Endothelial cell of umbilical vein (primary cell): ENCODE measurements around the gene POLE. TPM values are rescaled to one million over a fixed set of nuclear protein-coding genes. Genes with fewer than 3 reads are reported as not detected.

Experiments
- BruUV-seq: library from RNA; stranded (reverse); fragments of 400-500 nt; replicated peaks from 2 replicates; lab custom pipeline; 2021; lab: Mats Ljungman, UMichigan
- CTCF ChIA-PET: fragments of 300-600, 350-600 bp; sonication (Branson Sonifier 250); formaldehyde crosslinking; loops from one replicate; lab custom pipeline; 2021; ENCODE audit warnings: antibody characterized with exemption, inconsistent platforms; lab: Charles Lee
- POLR2A ChIA-PET: fragments of 300-600, 350-600 bp; sonication (Branson Sonifier 250); formaldehyde crosslinking; loops from one replicate; lab custom pipeline; 2021; ENCODE audit warnings: antibody characterized with exemption, inconsistent platforms; lab: Charles Lee
- DNase-seq: peaks from one replicate; pipeline ENCODE4 v3.0.0-alpha.2; 2011; ENCODE audit warnings: low read depth, low spot score
- FAIRE-seq: peaks from 2 replicates; lab custom pipeline; 2011; peaks lifted over from hg19 to GRCh38; lab: Jason Lieb, UNC
- H2AFZ ChIP-seq: 2 replicates; pipeline ENCODE4 v1.6.0; 2012; ENCODE audit warnings: low read depth, low read length, control low read depth, inconsistent platforms
- H3K27ac ChIP-seq: 2 replicates; pipeline ENCODE4 v1.5.1; 2011; ENCODE audit warnings: low read depth, mild to moderate bottlenecking, control low read depth, low read length, moderate library complexity; ENCODE audit not compliant: insufficient read depth
- H3K27me3 ChIP-seq, 2 experiments: 2 replicates each; pipeline versions ENCODE4 v1.6.0 to v1.6.1; 2011; ENCODE audit warnings: low read length in 2 of 2, mixed read lengths in 1 of 2; ENCODE audit not compliant: control insufficient read depth in 2 of 2, insufficient read depth in 2 of 2
- H3K36me3 ChIP-seq, 2 experiments: 2 replicates in 1 of 2; 3 replicates in 1 of 2; pipeline ENCODE4 v1.5.1; 2011; ENCODE audit warnings: low read length in 2 of 2, mild to moderate bottlenecking in 1 of 2, moderate library complexity in 1 of 2; ENCODE audit not compliant: control insufficient read depth in 2 of 2, insufficient read depth in 2 of 2; ENCODE audit errors: extremely low read depth in 1 of 2
- H3K4me1 ChIP-seq: 3 replicates; pipeline ENCODE4 v1.5.1; 2011; ENCODE audit warnings: mild to moderate bottlenecking, low read length; ENCODE audit not compliant: control insufficient read depth, insufficient read depth; ENCODE audit errors: extremely low read depth
- H3K4me2 ChIP-seq: 2 replicates; pipeline ENCODE4 v1.6.1; 2011; ENCODE audit warnings: low read length, control low read depth, mixed read lengths; ENCODE audit not compliant: insufficient read depth
- H3K4me3 ChIP-seq, 3 experiments: fragments of 200-600 bp in 1 of 3; sonication (generic), shearing (Covaris generic) in 1 of 3; replicated peaks in 1 of 3; 2 replicates each; pipeline ENCODE4 v1.5.1; 2011 to 2016; ENCODE audit warnings: control low read depth in 3 of 3, low read length in 3 of 3, mild to moderate bottlenecking in 2 of 3, inconsistent platforms in 1 of 3, low read depth in 1 of 3, moderate library complexity in 1 of 3; ENCODE audit not compliant: insufficient read depth in 1 of 3
- H3K79me2 ChIP-seq: 2 replicates; pipeline ENCODE4 v1.6.0; 2012; ENCODE audit warnings: low read length, inconsistent platforms; ENCODE audit not compliant: control insufficient read depth, insufficient read depth
- H3K9ac ChIP-seq: replicated peaks from 2 replicates; pipeline ENCODE3; 2011; ENCODE audit warnings: low read length, control low read depth; ENCODE audit not compliant: insufficient read depth; ENCODE audit errors: extremely low read depth
- H3K9me1 ChIP-seq: replicated peaks from 3 replicates; pipeline ENCODE4 v1.6.0; 2011; ENCODE audit warnings: mild to moderate bottlenecking, low read length; ENCODE audit not compliant: control insufficient read depth, insufficient read depth; ENCODE audit errors: extremely low read depth
- H3K9me3 ChIP-seq: replicated peaks from 2 replicates; pipeline ENCODE4 v1.5.1; 2012; ENCODE audit warnings: low read length, inconsistent platforms; ENCODE audit not compliant: control insufficient read depth, insufficient read depth
- H4K20me1 ChIP-seq: replicated peaks from 2 replicates; pipeline ENCODE3; 2011; ENCODE audit warnings: mild to moderate bottlenecking, low read length; ENCODE audit not compliant: control insufficient read depth, insufficient read depth; ENCODE audit errors: extremely low read depth
- CTCF ChIP-seq, 2 donors: IDR thresholded peaks; 1 replicate in 1 of 2; 2 replicates in 1 of 2; pipeline ENCODE4 v1.5.1; 2011; ENCODE audit warnings: low read length in 2 of 2, mild to moderate bottlenecking in 2 of 2, moderate library complexity in 2 of 2, control low read depth in 1 of 2, inconsistent platforms in 1 of 2, low read depth in 1 of 2; ENCODE audit not compliant: insufficient read depth in 1 of 2; ENCODE audit errors: extremely low read depth in 1 of 2
- EZH2 ChIP-seq: IDR thresholded peaks from 2 replicates; pipeline ENCODE4 v1.6.1; 2012; ENCODE audit warnings: borderline replicate concordance, low read depth, mild to moderate bottlenecking, moderate library complexity, low read length, inconsistent platforms; ENCODE audit not compliant: severe bottlenecking
- FOS ChIP-seq: IDR thresholded peaks from 2 replicates; pipeline ENCODE4 v1.6.1; 2011; ENCODE audit warnings: mild to moderate bottlenecking, low read length, moderate library complexity, borderline replicate concordance; ENCODE audit not compliant: insufficient read depth
- GATA2 ChIP-seq: IDR thresholded peaks from 2 replicates; pipeline ENCODE4 v1.7.0; 2011; ENCODE audit warnings: low read depth, mild to moderate bottlenecking, moderate library complexity, mixed read lengths, low read length; ENCODE audit not compliant: insufficient read length, insufficient read depth
- JUN ChIP-seq: IDR thresholded peaks from 2 replicates; pipeline ENCODE4 v1.6.1; 2011; ENCODE audit warnings: borderline replicate concordance, low read depth; ENCODE audit not compliant: insufficient read length, insufficient read depth
- MYC ChIP-seq: IDR thresholded peaks from one replicate; pipeline ENCODE4 v1.6.1; 2011; ENCODE audit warnings: mild to moderate bottlenecking, low read depth, low read length
- POLR2A ChIP-seq: IDR thresholded peaks from 2 replicates; pipeline ENCODE4 v1.6.1; 2012; ENCODE audit warnings: low read depth, mild to moderate bottlenecking, control low read depth, low read length
- POLR2AphosphoS5 ChIP-seq: IDR thresholded peaks from 2 replicates; pipeline ENCODE4 v1.6.1; 2012; ENCODE audit warnings: low read depth, mild to moderate bottlenecking, control low read depth, low read length, moderate library complexity; ENCODE audit not compliant: insufficient read depth
- dilution Hi-C: fragments of 300-500 bp; cut with MboI; formaldehyde crosslinking; loops from one replicate; pipeline ENCODE4 v1.15.0; 2019; ENCODE audit warnings: low sequenced_read_pairs; ENCODE audit not compliant: extremely low pct_ligation_motif_present
- intact Hi-C: fragments of 100-400 bp; cut with micrococcal nuclease; formaldehyde crosslinking; loops from one replicate; pipeline ENCODE4 v1.10.0; 2022
- polyA plus RNA-seq, 4 experiments: library from polyadenylated mRNA; depleted of rRNA in 3 of 4; stranded (reverse) in 3 of 4; unstranded in 1 of 4; fragments of >200 nt; gene quantifications; 2 replicates each; pipeline versions ENCODE4 v1.2.1 to v1.2.3, GENCODE V29; 2011 to 2012; ENCODE audit warnings: missing spikeins in 1 of 4
- total RNA-seq: library from RNA; stranded (reverse); gene quantifications from 2 replicates; pipeline ENCODE4 v1.2.3, GENCODE V29; 2021
- TF ChIP-seq, protein P1 (sequence below): IDR thresholded peaks from 2 replicates; pipeline ENCODE4 v1.6.1; 2011; ENCODE audit not compliant: insufficient read depth, insufficient read length

The POLE gene
- total and polyA plus RNA-seq, 2 donors (not counting 3 experiments of a cell fraction or from before 2014, with no cell fraction given), result 22.9 to 82.7 TPM

DNA sequence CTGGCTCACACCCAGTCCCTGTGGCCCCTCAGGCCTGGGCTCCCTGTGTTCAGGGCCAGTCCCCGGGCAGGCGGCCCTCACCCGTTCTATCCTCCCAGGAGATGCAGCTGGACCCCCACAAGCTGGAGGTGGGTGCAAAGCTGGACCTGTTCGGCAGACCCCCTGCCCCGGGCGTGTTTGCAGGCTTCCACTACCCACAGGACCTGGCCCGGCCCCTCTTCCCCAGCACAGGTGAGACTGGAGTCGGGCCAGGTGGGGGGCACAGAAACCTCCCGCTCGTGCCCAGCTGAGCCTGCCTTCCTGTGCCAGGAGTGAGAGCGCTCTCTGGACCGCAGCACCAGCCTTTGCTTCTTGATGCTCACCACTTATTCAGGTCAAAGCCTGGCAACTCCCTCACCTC is 110.4 kb downstream of the POLE start:
- Histone ChIP-seq H3K36me3 (peaks cover 2 to 36% of the 10 kb centered on the region in 2 experiments), H3K9me3 (no peaks in the 10 kb centered on the region), H3K27me3 (no peaks in the 10 kb centered on the region), H4K20me1 (no peaks in the 10 kb centered on the region), H3K9me1 (no peaks in the 10 kb centered on the region), H3K79me2 (no peaks in the 10 kb centered on the region), H3K9ac (no peak overlapping the region), H3K4me1 (no peaks in the 10 kb centered on the region), H2AFZ (no peak overlapping the region), H3K4me2 (no peak overlapping the region), H3K27ac (no peak overlapping the region), H3K4me3 (no peak overlapping the region)
- CTCF ChIA-PET, result interaction anchor here (1.0 to 1.5 kb wide), 2 partner anchors 38 to 163 kb away, joined by 4 read pairs; no protein-coding TSS in a partner anchor
- no TSS peak for BruUV-seq
- FAIRE-seq (no peak), DNase-seq (no peak)
- TF ChIP-seq POLR2AphosphoS5 (no peak), FOS (no peak), POLR2A (no peak), CTCF (IDR thresholded peaks at IDR 0.05; ENCODE audit: extremely low read depth in 1 of 2, insufficient read depth in 1 of 2, low read depth in 1 of 2, low read length in 2 of 2) (no peak), GATA2 (no peak), JUN (no peak), EZH2 (no peak), MYC (no peak)
- TF ChIP-seq, protein P1, sequence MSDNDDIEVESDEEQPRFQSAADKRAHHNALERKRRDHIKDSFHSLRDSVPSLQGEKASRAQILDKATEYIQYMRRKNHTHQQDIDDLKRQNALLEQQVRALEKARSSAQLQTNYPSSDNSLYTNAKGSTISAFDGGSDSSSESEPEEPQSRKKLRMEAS, result no peak
- POLR2A ChIA-PET, result no interaction called here
- dilution Hi-C loops, result no loop called here
- intact Hi-C loops, result no loop called here
